GM04504 (cell line): ENCODE data around the gene RUFY4.
A peak's percentile ranks its signal among the peaks of the same experiment; 100 is the strongest.

ENCODE experiments used
- DNase-seq: peaks from one replicate; pipeline ENCODE4 v3.0.0-alpha.2; 2012; ENCODE audit warnings: low read depth

The RUFY4 gene

DNA sequence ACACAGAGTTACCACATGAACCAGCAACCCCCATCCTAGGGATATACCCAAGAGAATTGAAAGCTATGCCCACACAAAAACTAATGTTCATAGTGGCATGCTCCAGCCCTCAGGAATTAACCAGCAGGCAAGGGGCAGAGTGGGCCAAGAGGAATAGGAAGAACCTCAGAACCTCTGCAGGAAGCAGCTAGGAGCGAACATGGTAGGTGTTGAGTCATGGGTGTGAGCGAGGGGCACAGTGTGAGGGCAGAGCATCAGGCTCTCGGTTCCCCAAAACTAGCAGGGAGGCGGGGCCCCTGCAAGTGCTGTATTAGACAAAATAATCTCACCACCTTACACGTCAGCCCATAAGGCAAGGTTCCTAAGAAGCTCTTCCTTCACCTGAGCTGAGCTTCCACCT, 5.6 kb upstream of the RUFY4 start:
- DNase-seq: no peak

DNA sequence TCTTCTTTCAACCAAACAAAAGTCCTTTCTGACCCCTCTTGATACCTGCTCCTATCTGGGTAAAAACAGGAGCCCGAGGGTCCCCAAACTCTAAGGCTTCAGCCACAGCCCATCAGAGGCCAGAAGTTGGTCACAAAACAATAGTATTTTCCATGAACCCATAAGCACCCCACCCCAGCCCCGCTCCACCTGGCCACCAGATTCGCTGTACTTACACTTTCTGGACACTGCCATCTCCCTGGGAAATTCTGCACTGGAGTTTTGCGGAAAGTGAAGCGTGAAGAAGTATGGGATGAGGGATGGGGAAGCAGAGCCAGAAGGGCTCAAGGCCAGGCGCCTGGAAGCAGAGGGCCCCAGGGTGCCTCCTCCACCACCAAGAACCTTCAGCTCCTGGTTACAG, 5.2 kb upstream of the RUFY4 start:
- no peak for DNase-seq

DNA sequence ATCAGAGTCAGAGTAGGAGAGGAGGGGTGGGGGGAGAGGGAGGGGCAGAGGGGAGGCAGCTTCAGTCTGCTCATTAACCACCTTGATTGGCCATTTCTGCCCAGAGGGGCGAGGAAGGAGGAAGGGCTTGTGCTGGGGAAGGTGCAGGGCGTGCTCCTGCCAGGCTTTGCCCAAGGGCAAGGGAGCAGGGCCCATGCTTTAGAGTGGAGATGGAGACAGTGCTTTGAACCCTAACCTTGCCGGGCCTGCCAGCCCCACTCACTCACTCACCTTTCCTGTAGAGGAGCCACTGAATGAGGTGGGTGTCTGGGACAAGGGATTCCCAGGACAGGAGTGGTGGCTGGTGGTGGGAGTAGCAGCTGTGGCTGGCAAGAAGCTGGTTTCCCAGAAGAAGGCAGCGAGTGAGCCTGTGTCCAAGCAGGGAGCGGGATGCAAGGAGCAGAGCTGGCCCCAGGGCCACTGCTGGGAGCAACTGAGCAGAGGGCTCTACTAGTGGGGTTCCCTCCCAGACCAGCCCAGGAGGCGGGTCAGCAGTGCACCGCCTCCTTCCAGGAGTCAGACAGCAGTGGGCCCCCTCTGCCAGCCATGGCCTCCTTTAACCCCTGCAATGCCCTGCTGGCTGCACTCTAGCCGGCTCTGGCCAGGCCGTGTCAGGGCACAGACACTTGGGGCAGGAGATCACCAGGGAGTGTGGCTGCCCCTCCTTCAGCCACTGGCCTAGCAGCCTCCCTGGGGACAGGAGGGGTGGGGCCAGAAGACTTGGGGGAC, 3.6 kb upstream of the RUFY4 start:
- DNase-seq: no peak

DNA sequence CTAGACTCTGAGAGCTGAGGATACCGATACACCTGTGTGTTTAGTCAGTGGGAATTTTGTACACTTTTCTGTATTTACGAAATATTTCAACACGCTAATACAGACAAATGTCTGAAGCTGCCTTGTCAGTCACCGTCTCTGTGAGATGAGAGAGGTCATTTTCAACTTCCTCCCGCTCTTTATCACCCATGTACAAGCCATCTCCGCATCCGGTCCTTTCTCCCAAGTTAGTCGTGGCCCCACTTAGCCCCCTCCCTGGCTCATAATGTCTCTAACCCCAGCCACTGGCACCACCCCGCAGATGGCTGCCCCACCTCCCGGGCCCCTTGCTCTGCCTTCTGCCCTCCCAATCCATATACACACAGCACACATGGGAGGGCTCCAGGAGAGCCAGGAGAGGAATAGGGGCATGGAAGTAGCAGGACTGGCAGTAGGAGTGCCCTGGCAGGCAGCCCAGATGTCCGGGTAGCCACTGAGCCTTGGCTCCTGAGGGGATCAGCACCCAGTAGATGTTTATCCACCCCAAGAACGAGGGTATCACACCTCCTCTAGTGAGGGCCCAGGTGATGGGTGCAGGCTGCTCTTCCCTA, 2.0 kb upstream of the RUFY4 start:
- no peak for DNase-seq

DNA sequence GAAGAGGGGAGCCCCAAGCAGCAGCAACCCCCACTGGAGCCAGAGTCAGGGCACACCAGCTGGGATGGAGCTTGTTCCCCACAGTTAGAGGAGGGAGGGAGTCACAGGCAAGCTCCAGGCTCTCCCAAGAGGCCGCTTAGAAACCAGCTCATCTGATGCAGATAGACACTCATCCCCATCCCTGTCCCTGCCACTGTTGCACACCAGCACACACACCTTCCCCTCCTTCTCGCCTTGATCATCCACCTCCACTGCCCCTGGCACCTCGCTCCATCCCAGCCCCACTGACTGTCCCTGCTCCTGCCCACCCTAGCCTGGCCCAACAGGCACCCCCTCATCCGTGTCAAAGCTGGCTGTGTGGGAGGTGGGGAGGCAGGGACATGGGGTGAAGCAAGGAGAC, 1.5 kb upstream of the RUFY4 start:
- no peak for DNase-seq

DNA sequence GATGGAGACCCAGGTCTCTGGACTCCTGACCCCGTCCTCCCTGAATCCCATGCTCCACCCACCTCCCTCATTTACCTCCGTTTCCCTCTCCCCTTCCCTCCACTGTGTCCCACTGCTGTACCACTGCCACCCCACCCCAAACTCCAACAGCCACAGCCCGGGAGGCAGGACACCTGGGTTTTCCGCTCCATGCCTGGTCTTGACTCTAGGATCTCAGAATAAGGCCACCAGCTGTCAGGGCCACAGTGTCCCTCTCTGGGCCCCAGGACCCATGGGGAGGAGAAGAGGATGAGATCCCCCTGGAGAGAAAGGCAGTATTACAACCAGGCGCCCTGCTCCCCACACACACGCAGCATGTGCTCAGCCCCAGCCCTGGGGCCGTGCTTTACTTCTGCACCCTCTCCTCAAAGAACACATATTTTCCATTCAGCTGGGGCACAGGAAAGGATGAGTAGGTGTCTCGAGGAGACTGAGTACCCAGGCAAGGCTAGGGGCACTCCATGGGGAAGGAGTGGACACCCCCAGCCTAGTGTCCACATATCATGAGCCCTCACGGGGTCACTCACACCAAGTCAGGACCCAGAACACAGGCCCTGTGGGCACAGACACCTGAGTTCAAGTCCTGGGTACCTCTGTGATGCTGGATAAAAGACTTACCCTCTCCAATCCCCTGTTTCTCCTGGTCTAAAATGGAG, 700 bp downstream of the RUFY4 start:
- DNase-seq: no peak

DNA sequence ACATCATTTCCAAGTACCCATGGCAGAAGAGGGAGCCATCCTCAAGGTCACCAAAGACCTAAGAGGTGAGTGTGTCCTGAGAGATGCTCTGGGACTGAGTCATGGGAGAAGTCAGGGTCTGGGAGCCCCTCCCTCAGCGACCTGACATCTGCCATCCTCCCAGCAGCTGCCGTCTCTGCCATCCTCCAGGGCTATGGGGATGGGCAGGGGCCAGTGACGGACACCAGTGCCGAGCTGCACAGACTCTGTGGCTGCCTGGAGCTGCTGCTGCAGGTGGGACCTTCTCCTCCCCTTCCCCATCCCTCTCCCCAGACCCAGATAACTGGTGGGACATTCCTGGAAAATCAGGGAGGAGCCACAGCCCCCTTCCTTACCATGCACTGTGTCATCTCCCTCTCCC, 1.5 kb downstream of the RUFY4 start:
- DNase-seq: no peak

DNA sequence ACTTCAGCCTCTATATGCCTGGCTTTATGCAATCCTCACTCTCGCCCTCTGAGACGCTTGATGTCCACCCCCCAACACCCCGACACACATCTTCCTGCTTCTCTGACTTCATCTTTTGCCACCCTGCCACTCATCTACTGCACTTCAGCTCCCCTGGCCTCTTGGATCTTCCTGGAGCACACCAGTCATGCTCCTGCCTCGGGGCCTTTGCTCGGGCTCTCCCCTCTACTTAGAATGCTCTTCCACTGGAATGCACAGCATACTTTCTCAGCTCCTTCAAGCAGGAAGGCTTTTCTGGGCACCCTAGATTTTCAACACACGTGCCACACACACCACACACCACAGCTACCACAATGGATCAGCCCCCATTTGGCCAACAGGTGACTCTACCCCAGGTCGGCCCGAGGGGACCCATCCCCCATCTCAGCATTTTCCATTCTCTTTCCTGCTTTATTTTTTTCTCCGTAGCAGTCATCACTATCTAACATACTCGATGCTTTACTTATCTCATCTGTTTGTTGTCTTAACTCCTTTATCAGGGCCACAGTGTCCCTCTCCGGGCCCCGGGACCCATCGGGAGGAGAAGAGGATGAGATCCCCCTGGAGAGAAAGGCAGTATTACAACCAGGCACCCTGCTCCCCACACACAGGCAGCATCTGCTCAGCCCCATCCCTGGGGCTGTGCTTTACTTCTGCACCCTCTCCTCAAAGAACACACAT, 2.3 kb downstream of the RUFY4 start:
- DNase-seq: no peak

DNA sequence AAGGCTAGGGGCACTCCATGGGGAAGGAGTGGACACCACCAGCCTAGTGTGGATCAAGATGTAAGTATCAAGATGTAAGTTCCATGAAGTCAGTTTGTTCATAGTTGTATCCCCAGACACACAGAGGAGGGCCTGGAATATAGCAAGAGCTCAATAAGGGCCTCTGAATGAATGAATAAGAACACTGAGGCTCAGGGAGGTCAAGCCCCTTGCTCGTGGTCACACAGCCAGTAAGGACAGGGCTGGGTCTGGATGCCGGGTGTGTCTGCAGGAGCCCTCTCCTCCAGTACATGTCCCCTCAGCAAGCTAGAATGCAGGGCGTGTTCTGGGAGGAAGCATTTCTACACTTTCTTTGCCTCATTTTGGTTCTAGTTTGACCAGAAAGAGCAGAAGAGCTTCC, 2.9 kb downstream of the RUFY4 start:
- no peak for DNase-seq

DNA sequence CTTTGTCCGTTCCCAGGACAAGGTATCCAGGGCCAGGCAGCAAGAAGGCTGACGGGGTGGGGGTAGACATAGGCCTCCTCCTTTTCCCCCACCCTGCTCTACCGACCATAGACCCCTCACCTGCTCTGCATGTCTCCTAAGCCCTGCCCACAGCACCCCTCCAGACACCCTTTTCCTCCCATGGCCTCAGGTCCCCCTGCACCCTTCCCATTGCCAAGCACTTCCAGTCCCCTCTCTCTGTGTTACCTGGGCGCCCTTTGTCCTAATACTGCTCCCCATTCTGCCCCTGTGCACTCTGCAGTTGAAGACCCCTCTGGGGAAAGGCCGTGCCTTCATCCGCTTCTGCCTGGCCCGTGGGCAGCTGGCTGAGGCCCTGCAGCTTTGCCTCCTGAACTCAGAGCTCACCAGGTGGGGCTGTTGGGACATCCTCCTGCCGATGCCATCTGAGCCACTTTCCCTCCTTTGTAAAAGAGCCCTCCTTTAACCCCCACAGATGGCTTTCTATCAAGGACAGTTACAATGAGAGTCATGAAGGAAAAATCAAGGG, 3.5 kb downstream of the RUFY4 start:
- DNase-seq: no peak

DNA sequence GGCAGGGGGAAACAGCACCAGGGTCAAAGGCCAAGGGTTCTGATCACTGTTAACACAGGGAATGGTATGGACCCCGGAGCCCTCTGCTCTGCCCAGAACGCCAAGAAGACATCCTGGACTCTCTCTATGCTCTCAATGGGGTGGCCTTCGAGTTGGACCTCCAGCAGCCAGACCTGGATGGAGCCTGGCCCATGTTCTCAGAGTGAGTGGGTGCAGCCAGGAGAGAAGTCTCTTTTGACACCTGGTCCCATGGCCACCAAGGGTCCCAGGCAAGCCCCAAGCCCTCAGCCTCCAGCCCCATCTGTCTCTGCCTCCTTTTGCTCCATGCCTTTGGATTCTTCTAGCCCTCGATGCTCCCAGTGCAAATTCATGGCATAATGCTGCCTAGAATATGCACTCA, 4.1 kb downstream of the RUFY4 start:
- DNase-seq: no peak

DNA sequence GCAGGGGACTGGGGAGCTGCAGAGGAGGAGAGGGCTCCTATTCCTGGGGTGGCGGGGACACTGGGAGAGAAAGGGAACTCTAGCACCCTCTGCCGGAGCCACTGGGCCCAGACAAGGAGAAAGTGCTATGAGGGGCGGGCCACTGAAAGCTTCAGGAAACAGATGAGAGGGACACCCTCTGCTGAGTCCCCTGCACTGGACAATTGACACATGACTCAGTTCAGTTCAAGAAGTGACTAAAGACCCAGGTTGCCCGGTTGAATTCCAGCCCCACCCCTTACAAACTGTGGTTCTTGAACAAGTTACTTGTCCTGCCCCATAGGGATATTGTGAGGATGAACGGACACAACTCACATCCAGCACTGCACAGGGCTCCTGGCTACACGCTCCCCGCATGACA, 5.0 kb downstream of the RUFY4 start:
- DNase-seq: no peak

DNA sequence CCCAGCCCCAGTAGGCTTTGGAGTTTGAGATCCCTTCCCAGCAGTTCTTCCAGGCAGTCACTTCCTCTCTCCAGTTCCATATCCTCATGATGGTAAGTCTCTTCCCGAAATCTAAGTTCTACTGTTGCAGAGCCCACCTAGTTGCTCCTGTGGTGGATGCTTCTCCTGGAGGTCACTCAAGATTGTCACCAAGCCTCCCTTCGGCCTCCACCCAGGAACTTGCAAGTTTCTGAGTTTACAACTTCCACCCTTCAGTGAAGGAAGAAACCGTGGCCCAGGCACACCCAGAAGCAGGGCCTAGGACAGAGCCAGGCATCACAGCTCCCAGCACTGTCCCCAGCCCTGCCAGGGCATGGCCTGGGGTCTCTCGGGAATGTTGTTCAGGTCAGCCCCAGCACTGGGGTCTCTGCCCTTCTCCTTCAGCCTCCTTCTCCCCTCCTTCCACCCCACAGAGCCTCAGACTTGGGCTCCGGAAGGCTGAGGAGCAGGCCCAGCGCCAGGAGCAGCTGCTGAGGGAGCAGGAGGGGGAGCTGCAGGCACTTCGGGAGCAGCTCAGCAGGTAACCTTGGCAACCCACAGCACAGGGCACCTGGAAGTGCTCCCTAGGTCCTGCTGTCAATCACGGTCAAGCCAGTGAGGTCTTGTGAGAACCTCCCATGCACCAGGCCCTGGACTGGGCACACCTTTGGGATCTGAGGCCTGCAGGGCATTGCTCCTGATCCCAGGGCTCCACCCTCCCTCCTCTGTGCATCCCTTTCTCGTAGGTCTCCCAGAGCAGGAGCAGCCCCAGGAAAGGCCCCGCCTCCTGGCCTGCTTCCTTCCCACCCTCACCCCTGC, 7.1 kb downstream of the RUFY4 start:
- no peak for DNase-seq

DNA sequence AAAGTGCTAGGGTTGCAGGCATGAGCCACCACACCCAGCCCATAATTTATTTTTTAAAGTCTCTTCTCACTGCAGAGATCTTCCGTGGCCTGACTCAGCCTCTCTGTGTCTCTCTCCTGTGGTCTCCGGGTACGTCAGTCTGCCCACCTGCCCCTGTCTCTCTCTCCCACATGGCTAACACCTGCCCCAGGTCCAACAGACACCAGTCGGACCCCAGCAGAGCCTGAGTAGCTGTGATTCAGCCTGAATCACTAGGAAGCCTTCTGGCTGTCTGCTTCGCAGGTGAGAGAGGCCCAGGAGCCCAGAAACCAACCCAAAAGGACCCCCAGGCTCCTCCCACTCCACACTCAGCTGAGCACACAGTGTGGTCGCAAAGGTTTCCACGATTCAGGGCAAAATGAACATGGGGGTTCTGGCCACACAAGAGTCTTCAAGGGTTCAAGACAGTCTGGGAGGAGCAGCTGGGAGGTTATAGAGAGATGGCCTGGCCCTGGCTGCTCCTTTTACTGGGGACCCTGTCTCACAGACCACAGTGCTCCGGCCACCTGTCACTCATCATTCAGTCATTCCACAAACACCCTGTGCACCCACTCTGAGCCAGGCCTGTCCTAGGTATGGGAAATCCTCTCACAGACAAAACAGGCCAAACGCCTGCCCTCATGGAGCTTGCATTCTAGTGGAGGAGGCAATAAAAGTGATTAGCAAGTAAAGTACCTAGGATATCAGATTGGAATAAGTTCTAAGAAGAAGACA, 8.6 kb downstream of the RUFY4 start:
- no peak for DNase-seq

DNA sequence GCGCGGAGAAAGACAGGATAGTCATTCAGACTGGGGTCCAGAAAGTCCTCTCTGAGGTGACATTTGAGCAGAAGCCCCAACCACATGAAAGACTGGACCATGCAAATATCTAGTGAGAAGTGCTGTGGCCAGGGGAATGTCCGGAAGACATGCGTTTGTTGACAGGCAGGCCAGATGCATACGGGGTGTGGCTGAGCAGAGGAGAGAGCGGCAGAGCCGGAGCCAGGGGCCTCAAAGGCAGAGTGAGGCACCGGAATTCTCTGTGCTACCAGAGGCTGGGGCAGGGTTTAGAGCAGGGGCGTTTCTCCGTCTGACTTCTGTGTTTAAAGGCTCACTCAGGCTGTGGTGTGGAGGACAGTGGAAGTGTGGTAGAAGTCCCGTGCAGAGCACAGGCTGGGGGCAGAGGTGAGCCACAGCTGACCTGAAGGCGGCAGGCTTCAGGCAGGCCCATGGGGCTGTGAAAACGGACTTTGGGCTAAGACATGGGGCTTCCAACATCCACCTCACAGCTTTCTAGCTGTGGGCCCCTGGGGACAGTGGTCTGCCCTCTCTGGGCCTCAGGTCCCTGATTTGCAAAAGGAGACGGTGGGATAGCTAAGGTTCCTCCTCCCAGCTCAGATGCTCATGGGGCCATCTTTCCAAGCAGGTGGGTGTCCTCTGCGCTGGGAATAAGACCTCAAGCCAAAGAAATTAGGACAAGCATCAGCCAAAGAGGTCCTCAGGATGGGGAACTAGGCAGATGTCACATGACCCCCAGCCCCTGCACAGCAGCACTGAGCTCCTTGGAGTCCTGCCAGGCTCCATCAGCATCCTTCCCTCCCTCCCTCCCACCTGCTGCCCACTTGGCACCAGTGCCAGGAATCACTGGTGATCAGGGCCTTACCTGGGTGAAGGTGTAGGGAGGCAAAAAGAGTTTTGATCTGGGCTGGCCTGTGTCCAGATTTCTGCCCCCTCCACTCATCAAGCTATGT, 11.2 kb downstream of the RUFY4 start:
- no peak for DNase-seq

DNA sequence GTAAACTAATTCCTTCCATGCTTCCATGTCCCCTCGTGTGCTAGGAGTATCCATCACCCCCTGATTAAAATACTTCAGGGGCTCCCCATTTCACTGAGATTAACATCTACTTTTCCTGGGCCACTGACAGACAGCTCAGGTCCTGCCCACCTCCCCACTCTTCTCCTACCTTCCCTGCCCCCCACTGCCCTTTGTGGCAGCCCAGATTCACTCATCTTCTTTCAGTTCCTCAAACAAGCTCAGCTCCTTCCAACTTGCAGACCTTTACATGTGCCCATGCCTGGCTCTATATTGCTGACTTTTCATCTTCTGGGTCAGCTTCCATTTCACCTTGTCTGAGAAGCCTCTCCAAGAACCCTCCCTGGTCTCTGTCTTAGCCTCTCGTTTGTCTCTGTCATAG, 12.0 kb downstream of the RUFY4 start:
- DNase-seq: no peak

DNA sequence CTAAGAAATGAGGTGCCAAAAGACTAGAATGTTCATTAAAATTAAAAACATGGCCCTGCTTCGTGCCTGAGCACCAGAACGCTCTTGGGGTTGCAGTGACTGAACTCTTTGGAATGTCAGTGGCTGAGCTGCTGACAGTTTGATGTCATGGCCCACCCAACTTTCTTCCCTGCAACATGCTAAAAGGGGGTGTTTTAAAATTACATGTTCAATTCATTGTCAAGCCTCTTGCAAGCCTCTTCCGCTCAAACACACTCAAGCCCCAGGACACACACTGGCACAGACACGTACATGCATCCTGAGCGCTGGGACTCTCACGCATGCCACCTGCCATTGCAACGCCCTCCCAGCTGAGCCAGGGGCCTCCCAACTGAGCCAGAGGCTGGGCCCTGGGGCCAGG, 12.6 kb downstream of the RUFY4 start:
- DNase-seq: peak; percentile 83

DNA sequence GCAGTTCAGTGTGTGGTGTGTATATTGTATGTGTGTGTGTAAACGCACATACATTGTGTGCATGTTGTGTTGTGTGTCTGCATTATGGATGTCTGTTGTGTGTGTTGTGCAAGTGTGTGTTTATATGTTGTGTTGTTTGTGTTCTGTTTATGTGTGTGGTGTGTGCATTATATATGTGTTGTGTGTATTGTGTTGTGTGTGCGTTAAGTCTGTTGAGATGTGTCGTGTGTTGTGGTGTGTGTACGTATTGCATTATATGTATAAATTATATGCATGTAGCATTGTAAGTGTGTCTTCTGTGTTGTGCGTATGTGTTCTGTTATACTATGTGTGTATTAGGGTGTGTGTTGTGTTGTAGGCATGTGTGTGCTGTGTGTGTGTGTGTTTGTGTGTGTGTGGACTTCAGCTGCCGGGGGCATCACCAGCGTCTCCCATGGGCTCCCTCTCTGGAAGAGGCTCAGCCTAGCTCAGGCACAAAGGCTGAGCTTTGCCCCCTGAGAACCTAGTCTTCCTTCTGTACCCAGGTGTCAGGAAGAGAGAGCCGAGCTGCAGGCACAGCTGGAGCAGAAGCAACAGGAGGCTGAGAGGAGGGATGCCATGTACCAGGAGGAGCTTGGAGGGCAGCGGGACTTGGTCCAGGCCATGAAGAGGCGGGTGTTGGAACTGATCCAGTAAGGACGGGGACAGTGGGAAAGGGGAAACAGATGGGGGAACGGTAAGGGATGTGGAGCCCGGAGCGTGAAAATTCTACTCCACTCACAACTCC, 13.7 kb downstream of the RUFY4 start:
- no peak for DNase-seq

DNA sequence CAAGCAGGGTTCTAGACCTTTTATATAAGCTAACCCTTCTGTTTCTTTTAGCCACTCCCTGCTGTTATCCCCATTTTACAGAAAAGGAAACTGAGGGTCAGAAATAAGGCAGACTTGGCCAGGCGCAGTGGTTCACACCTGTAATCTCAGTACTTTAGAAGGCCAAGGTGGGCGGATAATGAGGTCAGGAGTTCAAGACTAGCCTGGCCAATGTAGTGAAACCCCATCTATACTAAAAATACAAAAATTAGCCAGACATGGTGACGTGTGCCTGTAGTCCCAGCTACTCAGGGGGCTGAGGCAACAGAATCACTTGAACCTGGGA, 14.3 kb downstream of the RUFY4 start:
- no peak for DNase-seq
